Upper lobe of right lung (tissue), 1 donor: ENCODE measurements around the gene ZNF705A. TPM values are rescaled to one million over a fixed set of nuclear protein-coding genes. Genes with fewer than 3 reads are reported as not detected.
"Not testable (repeated sequence)": the region's sequence is repeated elsewhere in the genome, so short reads cannot be mapped to it uniquely, and the experiment has no call there.

Experiments used
- ATAC-seq: fragments of 200-7000 bp; cut with Tn5 transposase; one replicate; pipeline ENCODE4 v1.9.1; 2020; ENCODE audit warnings: mild to moderate bottlenecking, moderate library complexity
- DNase-seq: peaks from one replicate; pipeline ENCODE4 v3.0.0-alpha.2; 2020
- H3K27ac ChIP-seq: fragments of 200-600 bp; one replicate; pipeline ENCODE4 v1.8.0; 2022
- H3K27me3 ChIP-seq: fragments of 200-600 bp; one replicate; pipeline ENCODE4 v1.8.0; 2022; ENCODE audit warnings: mild to moderate bottlenecking
- H3K36me3 ChIP-seq: fragments of 200-600 bp; one replicate; pipeline ENCODE4 v1.8.0; 2022
- H3K4me1 ChIP-seq: fragments of 200-600 bp; one replicate; pipeline ENCODE4 v1.8.0; 2022
- H3K4me3 ChIP-seq: fragments of 200-600 bp; one replicate; pipeline ENCODE4 v1.8.0; 2022; ENCODE audit warnings: mild to moderate bottlenecking
- H3K9me3 ChIP-seq: fragments of 200-600 bp; one replicate; pipeline ENCODE4 v1.8.0; 2022
- CTCF ChIP-seq: fragments of 200-600 bp; IDR thresholded peaks from one replicate; pipeline ENCODE4 v1.8.0; 2022; ENCODE audit warnings: antibody characterized with exemption
- intact Hi-C: fragments of 100-400 bp; cut with DNase I; formaldehyde crosslinking; loops from one replicate; pipeline ENCODE4 v1.11.0; 2022
- total RNA-seq: library from RNA; stranded (reverse); fragmentation: NEBNext Ultra II Directional; extraction: Animal tissue kit (Norgen Biotek cat#: 25700); gene quantifications from one replicate; pipeline ENCODE4 v1.2.1, GENCODE V29; 2021
- donor health status: DM: no; HTN: yes; CAD: no; lungs with severe emphysema.

The ZNF705A gene
- total RNA-seq, 1 donor from 2014 or later, result not detected

GRCh38 chr12:8197685-8198308 is 41.0 kb downstream of the ZNF705A start:
- H3K4me3 ChIP-seq, intact Hi-C loops, DNase-seq, H3K36me3 ChIP-seq, H3K27ac ChIP-seq, H3K4me1 ChIP-seq, H3K27me3 ChIP-seq, H3K9me3 ChIP-seq, ATAC-seq: not testable (repeated sequence)

GRCh38 chr12:8218711-8219382 is 62.0 kb downstream of the ZNF705A start:
- H3K27me3 ChIP-seq, ATAC-seq, H3K4me1 ChIP-seq, DNase-seq, H3K27ac ChIP-seq, intact Hi-C loops, H3K4me3 ChIP-seq, H3K9me3 ChIP-seq, H3K36me3 ChIP-seq: not testable (repeated sequence)

GRCh38 chr12:8221375-8221774 is 64.6 kb downstream of the ZNF705A start:
- H3K4me1 ChIP-seq, ATAC-seq, H3K27ac ChIP-seq, H3K27me3 ChIP-seq, DNase-seq, H3K36me3 ChIP-seq, H3K9me3 ChIP-seq, H3K4me3 ChIP-seq, intact Hi-C loops: not testable (repeated sequence)

GRCh38 chr12:8221844-8222243 is 65.0 kb downstream of the ZNF705A start:
- ATAC-seq, H3K9me3 ChIP-seq, intact Hi-C loops, H3K27ac ChIP-seq, DNase-seq, H3K36me3 ChIP-seq, H3K27me3 ChIP-seq, H3K4me1 ChIP-seq, H3K4me3 ChIP-seq: not testable (repeated sequence)

GRCh38 chr12:8222303-8222702 is 65.5 kb downstream of the ZNF705A start:
- DNase-seq, ATAC-seq, H3K36me3 ChIP-seq, H3K4me3 ChIP-seq, H3K9me3 ChIP-seq, H3K27ac ChIP-seq, H3K4me1 ChIP-seq, H3K27me3 ChIP-seq, intact Hi-C loops: not testable (repeated sequence)

- H3K27ac ChIP-seq, DNase-seq: not testable (repeated sequence)
Measured at GRCh38 chr12:8223646-8224045, 66.8 kb downstream of the ZNF705A start.

GRCh38 chr12:8224782-8225181 is 68.0 kb downstream of the ZNF705A start:
- DNase-seq, H3K27ac ChIP-seq, H3K36me3 ChIP-seq, H3K4me1 ChIP-seq, intact Hi-C loops, ATAC-seq, H3K9me3 ChIP-seq, H3K27me3 ChIP-seq, H3K4me3 ChIP-seq: not testable (repeated sequence)

More at GRCh38 chr12:8223646-8224045, 66.8 kb downstream of the ZNF705A start:
- H3K27me3 ChIP-seq, H3K4me3 ChIP-seq, H3K4me1 ChIP-seq, ATAC-seq, intact Hi-C loops, H3K36me3 ChIP-seq, H3K9me3 ChIP-seq: not testable (repeated sequence)

- ATAC-seq, result no peak
- intact Hi-C loops, result no loop called here
- no peak overlapping the region for H3K4me3 ChIP-seq
Measured at GRCh38 chr12:8226355-8226754, 69.5 kb downstream of the ZNF705A start.

GRCh38 chr12:8226992-8227731 is 70.3 kb downstream of the ZNF705A start, which contains the start of gene FAM90A1:
TSS of gene FAM90A1 (minus strand) at chr12:8227618. CDS start at chr12:8224832, 2,786 bp downstream.
- intact Hi-C loops, ATAC-seq, H3K36me3 ChIP-seq, H3K27me3 ChIP-seq, H3K27ac ChIP-seq, H3K9me3 ChIP-seq, H3K4me1 ChIP-seq: not testable (repeated sequence)
- H3K4me3 ChIP-seq, result peak within 1 kb of the TSS; percentile 36
- DNase-seq, result peak; percentile 78

More at GRCh38 chr12:8226355-8226754, 69.5 kb downstream of the ZNF705A start:
- Histone ChIP-seq H3K27ac (no peak overlapping the region), H3K36me3 (no peaks in the 10 kb centered on the region), H3K27me3 (no peaks in the 10 kb centered on the region), H3K9me3 (no peaks in the 10 kb centered on the region), H3K4me1 (no peaks in the 10 kb centered on the region)
- DNase-seq, result no peak
- TF ChIP-seq CTCF, result no peak

- H3K27ac ChIP-seq, DNase-seq, H3K9me3 ChIP-seq, ATAC-seq, H3K27me3 ChIP-seq, intact Hi-C loops, H3K4me1 ChIP-seq, H3K36me3 ChIP-seq: not testable (repeated sequence)
- H3K4me3 ChIP-seq, result peak overlapping the region; percentile 36
Measured at GRCh38 chr12:8227732-8228077, 70.9 kb downstream of the ZNF705A start.

- intact Hi-C loops, H3K36me3 ChIP-seq, H3K4me3 ChIP-seq, H3K27me3 ChIP-seq, H3K4me1 ChIP-seq, DNase-seq, H3K9me3 ChIP-seq, H3K27ac ChIP-seq, ATAC-seq: not testable (repeated sequence)
Measured at GRCh38 chr12:8228607-8229006, 71.8 kb downstream of the ZNF705A start.

GRCh38 chr12:8229486-8229885 is 72.7 kb downstream of the ZNF705A start:
- H3K36me3 ChIP-seq, DNase-seq, H3K27ac ChIP-seq, H3K4me3 ChIP-seq, H3K9me3 ChIP-seq, intact Hi-C loops, H3K27me3 ChIP-seq, H3K4me1 ChIP-seq, ATAC-seq: not testable (repeated sequence)
